HUES48 (cell line): ENCODE data around the gene LCN2.
A peak's percentile ranks its signal among the peaks of the same experiment; 100 is the strongest.

Experiments
- H3K27ac ChIP-seq: one replicate; pipeline ENCODE4 v1.7.0; 2013; ENCODE audit warnings: low read depth, low read length, inconsistent platforms
- H3K27me3 ChIP-seq: 2 replicates; pipeline ENCODE4 v1.6.1; 2013; ENCODE audit warnings: mild to moderate bottlenecking, low read length; ENCODE audit not compliant: control insufficient read depth, insufficient read depth
- H3K36me3 ChIP-seq: 2 replicates; pipeline ENCODE4 v1.6.1; 2013; ENCODE audit warnings: low read length; ENCODE audit not compliant: control insufficient read depth, insufficient read depth
- H3K4me1 ChIP-seq: 2 replicates; pipeline ENCODE4 v1.6.1; 2013; ENCODE audit warnings: mild to moderate bottlenecking, low read length; ENCODE audit not compliant: control insufficient read depth, insufficient read depth
- H3K4me3 ChIP-seq: 2 replicates; pipeline ENCODE4 v1.5.1; 2013; ENCODE audit warnings: mild to moderate bottlenecking, low read depth, low read length
- H3K9ac ChIP-seq: 2 replicates; pipeline ENCODE4 v1.6.1; 2013; ENCODE audit warnings: mild to moderate bottlenecking, low read depth, low read length, moderate library complexity
- H3K9me3 ChIP-seq: 2 replicates; pipeline ENCODE4 v1.6.1; 2013; ENCODE audit warnings: low read length; ENCODE audit not compliant: control insufficient read depth, insufficient read depth

The LCN2 gene

GRCh38 chr9:128153947-128154695 lies 4.9 kb downstream of the LCN2 start:
- Histone ChIP-seq H3K27me3 (no peaks in the 10 kb centered on the region), H3K9me3 (no peaks in the 10 kb centered on the region), H3K4me3 (no peak overlapping the region), H3K9ac (no peak overlapping the region), H3K36me3 (no peaks in the 10 kb centered on the region), H3K4me1 (peaks cover 7% of the 10 kb centered on the region; the same call in 1 of the 2 replicates), H3K27ac (no peak overlapping the region)

GRCh38 chr9:128155736-128156500 lies 6.7 kb downstream of the LCN2 start:
- H3K9me3 ChIP-seq, result no peaks in the 10 kb centered on the region
- peaks cover 9% of the 10 kb centered on the region for H3K4me1 ChIP-seq
- no peak overlapping the region for H3K4me3 ChIP-seq
- H3K27me3 ChIP-seq, result no peaks in the 10 kb centered on the region
- H3K9ac ChIP-seq, result no peak overlapping the region
- H3K27ac ChIP-seq, result no peak overlapping the region
- H3K36me3 ChIP-seq, result no peaks in the 10 kb centered on the region

GRCh38 chr9:128159522-128159783 lies 10.2 kb downstream of the LCN2 start:
- H3K36me3 ChIP-seq, result peaks cover 26% of the 10 kb centered on the region
- H3K4me1 ChIP-seq, result peaks cover 12% of the 10 kb centered on the region
- no peaks in the 10 kb centered on the region for H3K9me3 ChIP-seq
- H3K27me3 ChIP-seq, result no peaks in the 10 kb centered on the region
- peak overlapping the region; percentile 84 for H3K27ac ChIP-seq
- peak overlapping the region; percentile 70 for H3K4me3 ChIP-seq
- peak overlapping the region; percentile 90 for H3K9ac ChIP-seq

GRCh38 chr9:128159784-128160602 lies 10.7 kb downstream of the LCN2 start, which contains the start of gene BBLN:
Gene BBLN (plus strand): TSS chr9:128160265. CDS start chr9:128160408, 143 bp downstream.
- Histone ChIP-seq H3K4me1 (peaks cover 12% of the 10 kb centered on the region), H3K27me3 (no peaks in the 10 kb centered on the region), H3K27ac (peak within 1 kb of the TSS; percentile 84), H3K4me3 (peak within 1 kb of the TSS; percentile 94), H3K36me3 (peaks cover 30% of the 10 kb centered on the region), H3K9ac (peak within 1 kb of the TSS; percentile 90), H3K9me3 (no peaks in the 10 kb centered on the region)

- peak overlapping the region; percentile 70 for H3K27ac ChIP-seq
- H3K9me3 ChIP-seq, result no peaks in the 10 kb centered on the region
- peaks cover 12% of the 10 kb centered on the region for H3K4me1 ChIP-seq
- peak overlapping the region; percentile 94 for H3K4me3 ChIP-seq
- H3K27me3 ChIP-seq, result no peaks in the 10 kb centered on the region
- H3K36me3 ChIP-seq, result peaks cover 30% of the 10 kb centered on the region
- peak overlapping the region; percentile 89 for H3K9ac ChIP-seq
These were observed 11.3 kb downstream of the LCN2 start for GRCh38 chr9:128160603-128160987.

- peaks cover 36% of the 10 kb centered on the region for H3K36me3 ChIP-seq
- H3K9ac ChIP-seq, result no peak overlapping the region
- H3K27me3 ChIP-seq, result no peaks in the 10 kb centered on the region
- H3K4me3 ChIP-seq, result peak overlapping the region; percentile 94
- peaks cover 12% of the 10 kb centered on the region for H3K4me1 ChIP-seq
- H3K9me3 ChIP-seq, result no peaks in the 10 kb centered on the region
- H3K27ac ChIP-seq, result no peak overlapping the region
These were observed 12.1 kb downstream of the LCN2 start for GRCh38 chr9:128161215-128161902.

GRCh38 chr9:128162215-128163026 lies 13.2 kb downstream of the LCN2 start:
- Histone ChIP-seq H3K9me3 (no peaks in the 10 kb centered on the region), H3K4me3 (no peak overlapping the region), H3K27me3 (no peaks in the 10 kb centered on the region), H3K36me3 (peaks cover 47% of the 10 kb centered on the region), H3K27ac (no peak overlapping the region), H3K4me1 (peaks cover 12% of the 10 kb centered on the region), H3K9ac (no peak overlapping the region)

GRCh38 chr9:128163027-128163515 lies 13.8 kb downstream of the LCN2 start:
- Histone ChIP-seq H3K27ac (no peak overlapping the region), H3K27me3 (no peaks in the 10 kb centered on the region), H3K4me1 (peaks cover 12% of the 10 kb centered on the region), H3K9me3 (no peaks in the 10 kb centered on the region), H3K36me3 (peaks cover 53% of the 10 kb centered on the region), H3K4me3 (no peak overlapping the region), H3K9ac (no peak overlapping the region)

GRCh38 chr9:128163523-128164306 lies 14.5 kb downstream of the LCN2 start:
- no peaks in the 10 kb centered on the region for H3K27me3 ChIP-seq
- no peak overlapping the region for H3K27ac ChIP-seq
- H3K9me3 ChIP-seq, result no peaks in the 10 kb centered on the region
- no peak overlapping the region for H3K9ac ChIP-seq
- H3K36me3 ChIP-seq, result peaks cover 57% of the 10 kb centered on the region
- peaks cover 12% of the 10 kb centered on the region for H3K4me1 ChIP-seq
- H3K4me3 ChIP-seq, result no peak overlapping the region
